CD4-positive, CD25-positive, alpha-beta regulatory T cell (primary cell): ENCODE measurements around the gene FOXA3. TPM values are rescaled to one million over a fixed set of nuclear protein-coding genes. Genes with fewer than 3 reads are reported as not detected.

Experiments
- ATAC-seq, 2 donors: fragments of 150-1000 bp; cut with Tn5 transposase; one replicate each; pipeline ENCODE4 v1.10.0; 2021; ENCODE audit warnings: low read depth in 2 of 2, moderate number of reproducible peaks in 2 of 2, moderate library complexity in 1 of 2
- DNase-seq, 3 donors: peaks; one replicate each; pipeline versions ENCODE4 v3.0.0 to v3.0.0-alpha.2; 2012 to 2022; ENCODE audit warnings: mixed read lengths in 1 of 3
- H3K27ac ChIP-seq: one replicate; pipeline ENCODE4 v1.7.0; 2013; ENCODE audit warnings: mild to moderate bottlenecking, low read length; ENCODE audit not compliant: insufficient read depth, poor library complexity, severe bottlenecking
- H3K27me3 ChIP-seq: one replicate; pipeline ENCODE4 v1.7.0; 2013; ENCODE audit warnings: low read length; ENCODE audit not compliant: control insufficient read depth, insufficient read depth
- H3K36me3 ChIP-seq: one replicate; pipeline ENCODE4 v1.7.0; 2013; ENCODE audit warnings: mild to moderate bottlenecking, low read length, moderate library complexity; ENCODE audit not compliant: control insufficient read depth, insufficient read depth
- H3K4me1 ChIP-seq: 2 replicates; pipeline ENCODE4 v1.7.0; 2013; ENCODE audit warnings: mild to moderate bottlenecking, low read length; ENCODE audit not compliant: insufficient read depth, control insufficient read depth, poor library complexity, severe bottlenecking
- H3K4me3 ChIP-seq: one replicate; pipeline ENCODE4 v1.7.0; 2013; ENCODE audit warnings: low read depth, mild to moderate bottlenecking, low read length, moderate library complexity
- H3K9me3 ChIP-seq, 2 experiments: 1 replicate in 1 of 2; 2 replicates in 1 of 2; pipeline ENCODE4 v1.7.0; 2013; ENCODE audit warnings: low read length in 2 of 2, mild to moderate bottlenecking in 1 of 2, moderate library complexity in 1 of 2; ENCODE audit not compliant: control insufficient read depth in 2 of 2
- H3K27ac Mint-ChIP-seq, 3 donors: one replicate each; pipeline ENCODE4 v1.8.0; 2020 to 2022; ENCODE audit warnings: mild to moderate bottlenecking in 3 of 3, mixed read lengths in 3 of 3, moderate library complexity in 2 of 3
- H3K27me3 Mint-ChIP-seq: one replicate; pipeline ENCODE4 v1.8.0; 2022; ENCODE audit warnings: mild to moderate bottlenecking, mixed read lengths
- H3K36me3 Mint-ChIP-seq: one replicate; pipeline ENCODE4 v1.8.0; 2020; ENCODE audit warnings: mixed read lengths
- H3K4me1 Mint-ChIP-seq, 4 donors: one replicate each; pipeline ENCODE4 v1.8.0; 2020 to 2022; ENCODE audit warnings: mixed read lengths in 4 of 4, mild to moderate bottlenecking in 1 of 4
- H3K4me3 Mint-ChIP-seq, 4 donors: one replicate each; pipeline ENCODE4 v1.8.0; 2020 to 2022; ENCODE audit warnings: mild to moderate bottlenecking in 4 of 4, mixed read lengths in 4 of 4, moderate library complexity in 3 of 4
- H3K9me3 Mint-ChIP-seq, 7 donors: one replicate each; pipeline ENCODE4 v1.8.0; 2020 to 2022; ENCODE audit warnings: mixed read lengths in 7 of 7, mild to moderate bottlenecking in 3 of 7, moderate library complexity in 2 of 7
- polyA plus RNA-seq, 4 donors: library from polyadenylated mRNA; unstranded; fragments of 300-500 nt; fragmentation: Illumina TruSeq; gene quantifications; one replicate each; pipeline ENCODE4 v1.2.3, GENCODE V29; 2021
- total RNA-seq: library from RNA; stranded (reverse); gene quantifications from one replicate; pipeline ENCODE4 v1.2.3, GENCODE V29; 2022

FOXA3 gene
- total and polyA plus RNA-seq, 5 donors from 2014 or later = not detected

GRCh38 chr19:45920458-45920857, 56.3 kb downstream of the FOXA3 start:
- H3K36me3 Mint-ChIP-seq = no peaks in the 10 kb centered on the region
- H3K4me3 Mint-ChIP-seq = no peak overlapping the region
- peaks cover 30% of the 10 kb centered on the region for H3K27me3 Mint-ChIP-seq
- H3K9me3 Mint-ChIP-seq = peaks cover 0 to 2% (median 0%) of the 10 kb centered on the region in 7 donors
- Histone ChIP-seq H3K27ac (no peak overlapping the region), H3K9me3 (no peaks in the 10 kb centered on the region), H3K4me1 (no peaks in the 10 kb centered on the region), H3K27me3 (peaks cover 6% of the 10 kb centered on the region), H3K4me3 (no peak overlapping the region), H3K36me3 (no peaks in the 10 kb centered on the region)
- H3K27ac Mint-ChIP-seq = no peak overlapping the region
- no peaks in the 10 kb centered on the region for H3K4me1 Mint-ChIP-seq
- ATAC-seq = no peak
- DNase-seq = peak in 1 of 3 donors; percentile 55

GRCh38 chr19:45922281-45922680, 58.2 kb downstream of the FOXA3 start:
- H3K4me3 ChIP-seq = no peak overlapping the region
- H3K36me3 ChIP-seq = no peaks in the 10 kb centered on the region
- Mint-ChIP-seq H3K4me3 (no peak overlapping the region), H3K36me3 (no peaks in the 10 kb centered on the region), H3K27ac (no peak overlapping the region), H3K9me3 (peaks cover 0 to 2% (median 0%) of the 10 kb centered on the region in 7 donors), H3K4me1 (peaks cover 0 to 2% (median under 1%) of the 10 kb centered on the region in 4 donors), H3K27me3 (peaks cover 25% of the 10 kb centered on the region)
- no peaks in the 10 kb centered on the region for H3K9me3 ChIP-seq
- no peak overlapping the region for H3K27ac ChIP-seq
- no peaks in the 10 kb centered on the region for H3K4me1 ChIP-seq
- ATAC-seq = no peak
- peaks cover 6% of the 10 kb centered on the region for H3K27me3 ChIP-seq
- peak in 1 of 3 donors; percentile 33 for DNase-seq

Other genes starting within 250 kb of the FOXA3 start
- 90.0 TPM for gene EML2, start 224.9 kb upstream of the FOXA3 start, total RNA-seq
- gene EML2, start 224.9 kb upstream of the FOXA3 start, polyA plus RNA-seq = 10 to 100 TPM; 15.1 to 23.8 (median 18.3) TPM
- gene GIPR, start 196.1 kb upstream of the FOXA3 start, total RNA-seq = 9.3 TPM
- gene GIPR, start 196.1 kb upstream of the FOXA3 start, polyA plus RNA-seq = under 1 TPM in 3 of 4 donors, not detected in 1; 0.15 to 0.19 (median 0.17) TPM
- 271 TPM for gene SNRPD2, start 172.4 kb upstream of the FOXA3 start, total RNA-seq
- gene SNRPD2, start 172.4 kb upstream of the FOXA3 start, polyA plus RNA-seq = 1,000 to 10,000 TPM; 1,054 to 1,255 (median 1,105) TPM
- gene QPCTL, start 171.7 kb upstream of the FOXA3 start, total RNA-seq = 10.0 TPM
- gene QPCTL, start 171.7 kb upstream of the FOXA3 start, polyA plus RNA-seq = 1 to 10 TPM in 1 of 4 donors, under 1 TPM in 3; 0.37 to 1.1 (median 0.52) TPM
- gene FBXO46, start 133.4 kb upstream of the FOXA3 start, total RNA-seq = 26.5 TPM
- 10 to 100 TPM in 3 of 4 donors, 1 to 10 TPM in 1; 8.0 to 12.0 (median 10.5) TPM for gene FBXO46, start 133.4 kb upstream of the FOXA3 start, polyA plus RNA-seq
- not detected for gene MEIOSIN, start 130.9 kb upstream of the FOXA3 start, total RNA-seq
- gene MEIOSIN, start 130.9 kb upstream of the FOXA3 start, polyA plus RNA-seq = not detected
- 1.3 TPM for gene SIX5, start 95.1 kb upstream of the FOXA3 start, total RNA-seq
- under 1 TPM in 3 of 4 donors, not detected in 1; 0.17 to 0.31 (median 0.20) TPM for gene SIX5, start 95.1 kb upstream of the FOXA3 start, polyA plus RNA-seq
- 68.1 TPM for gene DMPK, start 81.8 kb upstream of the FOXA3 start, total RNA-seq
- 1 to 10 TPM in 3 of 4 donors, under 1 TPM in 1; 0.61 to 1.6 (median 1.5) TPM for gene DMPK, start 81.8 kb upstream of the FOXA3 start, polyA plus RNA-seq
- gene DMWD, start 71.5 kb upstream of the FOXA3 start, total RNA-seq = 63.8 TPM
- gene DMWD, start 71.5 kb upstream of the FOXA3 start, polyA plus RNA-seq = 10 to 100 TPM; 13.5 to 18.3 (median 15.7) TPM
- 0.20 TPM for gene RSPH6A, start 49.0 kb upstream of the FOXA3 start, total RNA-seq
- gene RSPH6A, start 49.0 kb upstream of the FOXA3 start, polyA plus RNA-seq = not detected
- 87.6 TPM for gene SYMPK, start 1.2 kb upstream of the FOXA3 start, total RNA-seq
- gene SYMPK, start 1.2 kb upstream of the FOXA3 start, polyA plus RNA-seq = 10 to 100 TPM in 2 of 4 donors, 1 to 10 TPM in 2; 5.0 to 13.0 (median 8.6) TPM
- gene IRF2BP1, start 21.8 kb downstream of the FOXA3 start, total RNA-seq = 21.2 TPM
- gene IRF2BP1, start 21.8 kb downstream of the FOXA3 start, polyA plus RNA-seq = 1 to 10 TPM; 4.5 to 6.4 (median 5.4) TPM
- gene MYPOP, start 38.3 kb downstream of the FOXA3 start, total RNA-seq = 8.7 TPM
- gene MYPOP, start 38.3 kb downstream of the FOXA3 start, polyA plus RNA-seq = under 1 TPM in 3 of 4 donors, not detected in 1; 0.17 to 0.44 (median 0.20) TPM
- not detected for gene NANOS2, start 50.5 kb downstream of the FOXA3 start, total RNA-seq
- gene NANOS2, start 50.5 kb downstream of the FOXA3 start, polyA plus RNA-seq = not detected
- gene NOVA2, start 109.5 kb downstream of the FOXA3 start, total RNA-seq = not detected
- gene NOVA2, start 109.5 kb downstream of the FOXA3 start, polyA plus RNA-seq = not detected
- gene CCDC61, start 131.1 kb downstream of the FOXA3 start, total RNA-seq = 12.6 TPM
- 10 to 100 TPM in 1 of 4 donors, 1 to 10 TPM in 3; 7.1 to 11.9 (median 8.2) TPM for gene CCDC61, start 131.1 kb downstream of the FOXA3 start, polyA plus RNA-seq
- not detected for gene PGLYRP1, start 158.7 kb downstream of the FOXA3 start, total RNA-seq
- not detected for gene PGLYRP1, start 158.7 kb downstream of the FOXA3 start, polyA plus RNA-seq
- gene IGFL4, start 176.7 kb downstream of the FOXA3 start, total RNA-seq = not detected
- gene IGFL4, start 176.7 kb downstream of the FOXA3 start, polyA plus RNA-seq = not detected